Esophagus (tissue), 2 donors: Measurements from ENCODE around the gene CLEC6A. TPM values are rescaled to one million over a fixed set of nuclear protein-coding genes. Genes with fewer than 3 reads are reported as not detected.

Source experiments
- H3K27ac ChIP-seq, 2 donors: one replicate each; pipeline ENCODE4 v1.5.1; 2013; ENCODE audit warnings: low read depth in 2 of 2, mild to moderate bottlenecking in 2 of 2, inconsistent platforms in 1 of 2, low read length in 1 of 2, moderate library complexity in 1 of 2
- H3K27me3 ChIP-seq, 2 donors: one replicate each; pipeline ENCODE4 v1.6.1; 2013; ENCODE audit warnings: low read length in 2 of 2, control low read depth in 1 of 2, mild to moderate bottlenecking in 1 of 2; ENCODE audit not compliant: insufficient read depth in 2 of 2, control insufficient read depth in 1 of 2
- H3K36me3 ChIP-seq, 2 donors: one replicate each; pipeline ENCODE4 v1.6.1; 2013; ENCODE audit warnings: low read length in 1 of 2; ENCODE audit not compliant: control insufficient read depth in 2 of 2, insufficient read depth in 2 of 2
- H3K4me1 ChIP-seq, 2 donors: one replicate each; pipeline ENCODE4 v1.6.1; 2013; ENCODE audit warnings: low read length in 1 of 2; ENCODE audit not compliant: control insufficient read depth in 2 of 2, insufficient read depth in 2 of 2
- H3K4me3 ChIP-seq, 2 donors: one replicate each; pipeline ENCODE4 v1.5.1; 2013; ENCODE audit warnings: low read length in 2 of 2, mild to moderate bottlenecking in 2 of 2, low read depth in 1 of 2, moderate library complexity in 1 of 2
- H3K9me3 ChIP-seq, 2 donors: one replicate each; pipeline ENCODE4 v1.6.1; 2013; ENCODE audit warnings: mild to moderate bottlenecking in 2 of 2, low read depth in 1 of 2, low read length in 1 of 2, moderate library complexity in 1 of 2; ENCODE audit not compliant: control insufficient read depth in 2 of 2, insufficient read depth in 1 of 2
- WGBS, 2 donors: extraction: QIAGEN DNeasy Blood & Tissue Kit; methylation state at CpG; one replicate each; pipeline ENCODE4 v1.1.7; 2013; 5-methylcytosine and 5-hydroxymethylcytosine counted together
- polyA plus RNA-seq, 2 donors: library from polyadenylated mRNA; stranded (reverse); fragments of 200-250 nt; gene quantifications; one replicate each; pipeline ENCODE4 v1.2.3, GENCODE V29; 2013
- donor health status: healthy with polysubstance abuse.
- donor health status: Bipolar disorder and iron deficiency.

Gene CLEC6A
- polyA plus RNA-seq, 2 donors = not detected

DNA sequence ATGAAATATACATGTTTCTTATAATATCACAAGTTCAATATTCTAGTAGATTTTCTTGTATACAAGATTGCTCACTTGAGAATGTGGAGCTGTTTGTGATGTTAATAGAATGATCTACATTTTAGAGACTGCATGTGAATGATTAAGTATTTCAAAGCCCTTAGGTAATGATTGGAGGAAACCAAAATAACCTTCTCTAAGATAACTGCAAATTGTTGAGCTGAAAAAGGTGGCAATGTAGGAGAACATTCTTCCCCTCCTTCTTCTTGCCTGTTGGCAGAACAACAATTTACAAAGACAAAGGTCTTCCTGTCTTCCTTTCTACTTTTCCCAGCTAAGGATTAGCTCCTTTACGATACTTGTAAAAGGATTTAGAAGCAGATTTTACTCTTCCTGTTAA is 2.0 kb upstream of the CLEC6A start:
- Histone ChIP-seq H3K9me3 (no peaks in the 10 kb centered on the region), H3K36me3 (no peaks in the 10 kb centered on the region), H3K27me3 (no peaks in the 10 kb centered on the region), H3K4me3 (no peak overlapping the region), H3K27ac (no peak overlapping the region), H3K4me1 (no peaks in the 10 kb centered on the region)
- 41 to 55% methylated on average over 1 of the region's 1 CpG for WGBS, 2 donors

- Histone ChIP-seq H3K4me3 (no peak overlapping the region), H3K9me3 (no peaks in the 10 kb centered on the region), H3K4me1 (no peaks in the 10 kb centered on the region), H3K27ac (no peak overlapping the region), H3K27me3 (no peaks in the 10 kb centered on the region), H3K36me3 (no peaks in the 10 kb centered on the region)
Observed at GRCh38 chr12:8455271-8455670, 491 bp upstream of the CLEC6A start.

DNA sequence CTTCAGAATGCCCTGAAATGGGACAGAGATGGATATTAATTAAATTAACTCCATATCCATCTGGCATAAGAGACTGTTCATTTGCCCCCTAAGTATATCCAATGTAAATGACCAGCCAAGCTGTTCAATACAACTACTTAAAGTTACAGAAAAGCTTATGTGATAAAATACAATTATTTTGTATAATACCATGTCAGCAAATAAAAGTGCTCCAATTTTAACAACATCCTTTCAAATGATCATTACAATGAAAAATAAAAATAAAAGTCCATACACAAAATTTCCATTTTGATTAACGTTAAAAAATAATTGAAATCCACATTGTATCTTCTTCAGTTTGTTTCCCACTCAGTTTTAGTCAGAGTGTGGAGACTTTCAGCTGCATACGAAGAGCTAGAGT is 5.7 kb downstream of the CLEC6A start:
- Histone ChIP-seq H3K27ac (no peak overlapping the region), H3K4me3 (no peak overlapping the region), H3K27me3 (no peaks in the 10 kb centered on the region), H3K4me1 (no peaks in the 10 kb centered on the region), H3K36me3 (no peaks in the 10 kb centered on the region), H3K9me3 (no peaks in the 10 kb centered on the region)
- 74 to 83% methylated on average over 2 of the region's 2 CpGs for WGBS, 2 donors

- WGBS, 2 donors = 0% methylated on average over 2 of the region's 2 CpGs
- no peak overlapping the region for H3K27ac ChIP-seq
Observed at GRCh38 chr12:8465301-8465996, 9.7 kb downstream of the CLEC6A start.

DNA sequence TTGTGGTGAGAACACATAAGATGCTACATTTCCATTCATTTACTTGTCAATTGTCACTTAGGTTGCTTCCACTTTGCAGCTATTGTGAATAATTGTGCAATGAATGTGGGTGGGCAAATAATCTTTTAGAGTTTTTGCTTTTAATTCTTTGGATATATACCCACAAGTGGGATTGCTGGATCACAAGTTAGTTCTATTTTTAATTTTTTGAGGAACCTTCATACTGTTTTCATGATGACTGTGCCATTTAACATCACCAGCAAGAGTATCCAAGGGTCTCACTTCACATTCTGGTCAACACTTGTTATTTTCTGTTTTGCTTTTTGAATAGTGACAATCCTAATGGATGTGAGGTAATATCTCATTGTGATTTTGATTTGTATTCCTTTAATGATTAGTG is 10.5 kb downstream of the CLEC6A start:
- Histone ChIP-seq H3K27ac (no peak overlapping the region), H3K9me3 (no peaks in the 10 kb centered on the region), H3K27me3 (no peaks in the 10 kb centered on the region), H3K4me3 (no peak overlapping the region), H3K36me3 (no peaks in the 10 kb centered on the region), H3K4me1 (no peaks in the 10 kb centered on the region)

More at GRCh38 chr12:8465301-8465996, 9.7 kb downstream of the CLEC6A start:
- Histone ChIP-seq H3K9me3 (no peaks in the 10 kb centered on the region), H3K36me3 (no peaks in the 10 kb centered on the region), H3K4me1 (no peaks in the 10 kb centered on the region), H3K27me3 (no peaks in the 10 kb centered on the region), H3K4me3 (no peak overlapping the region)

- H3K36me3 ChIP-seq = no peaks in the 10 kb centered on the region
- no peaks in the 10 kb centered on the region for H3K4me1 ChIP-seq
- WGBS, 2 donors = 47 to 53% methylated on average over 1 of the region's 1 CpG
- no peaks in the 10 kb centered on the region for H3K27me3 ChIP-seq
- no peaks in the 10 kb centered on the region for H3K9me3 ChIP-seq
- no peak overlapping the region for H3K4me3 ChIP-seq
- H3K27ac ChIP-seq = no peak overlapping the region
Observed at GRCh38 chr12:8471090-8471489, 15.3 kb downstream of the CLEC6A start.

DNA sequence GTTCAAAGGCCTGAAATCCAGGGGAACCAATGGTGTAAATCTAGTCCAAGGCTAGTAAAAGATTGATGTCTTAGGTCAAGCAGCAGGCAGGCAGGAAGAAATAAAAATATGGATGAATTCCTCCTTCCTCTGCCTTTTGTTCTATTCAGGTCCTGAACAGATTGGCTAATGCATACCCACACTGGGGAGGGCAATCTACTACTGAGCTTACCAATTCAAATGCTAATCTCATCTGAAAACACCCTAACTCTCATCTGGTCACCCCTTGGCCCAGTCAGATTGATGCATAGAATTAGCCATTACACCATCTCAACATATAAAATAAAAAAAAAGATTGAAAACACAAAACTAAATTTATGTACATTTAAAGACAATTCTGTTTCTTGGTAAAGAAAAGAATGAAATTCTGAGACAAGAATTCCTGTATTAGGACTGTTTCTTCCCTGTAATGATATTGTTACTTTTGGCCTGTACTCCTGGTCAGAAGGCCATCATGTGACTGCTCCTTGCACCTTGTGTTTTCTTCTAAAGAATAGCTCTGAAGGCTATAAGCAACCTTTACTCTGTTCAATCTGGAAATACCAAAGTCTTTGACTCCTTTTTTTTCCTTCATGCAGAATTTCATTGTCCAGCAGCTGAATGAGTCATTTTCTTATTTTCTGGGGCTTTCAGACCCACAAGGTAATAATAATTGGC is 19.9 kb downstream of the CLEC6A start:
- Histone ChIP-seq H3K36me3 (no peaks in the 10 kb centered on the region), H3K4me1 (no peaks in the 10 kb centered on the region), H3K27ac (no peak overlapping the region), H3K27me3 (no peaks in the 10 kb centered on the region), H3K4me3 (no peak overlapping the region), H3K9me3 (no peaks in the 10 kb centered on the region)

GRCh38 chr12:8482571-8483061 is 26.9 kb downstream of the CLEC6A start:
- 67 to 73% methylated on average over 2 of the region's 2 CpGs for WGBS, 2 donors
- no peaks in the 10 kb centered on the region for H3K9me3 ChIP-seq
- H3K27ac ChIP-seq = no peak overlapping the region
- no peaks in the 10 kb centered on the region for H3K36me3 ChIP-seq
- H3K27me3 ChIP-seq = no peaks in the 10 kb centered on the region
- no peak overlapping the region for H3K4me3 ChIP-seq
- H3K4me1 ChIP-seq = no peaks in the 10 kb centered on the region

- H3K36me3 ChIP-seq = no peaks in the 10 kb centered on the region
- H3K4me1 ChIP-seq = no peaks in the 10 kb centered on the region
- H3K27me3 ChIP-seq = no peaks in the 10 kb centered on the region
- no peak overlapping the region for H3K27ac ChIP-seq
- H3K9me3 ChIP-seq = no peaks in the 10 kb centered on the region
- H3K4me3 ChIP-seq = no peak overlapping the region
Observed at GRCh38 chr12:8483079-8483478, 27.3 kb downstream of the CLEC6A start.
